IPS DF 6.9 (cell line): ENCODE data around the gene TNFSF9.
A peak's percentile ranks its signal among the peaks of the same experiment; 100 is the strongest.

ENCODE experiments used
- DNase-seq: peaks from one replicate; pipeline ENCODE4 v3.0.0-alpha.2; 2013; ENCODE audit warnings: low read depth, low spot score
- H3K27ac ChIP-seq: one replicate; pipeline ENCODE4 v1.5.1; 2013; ENCODE audit warnings: low read length, control low read depth
- H3K27me3 ChIP-seq: 2 replicates; pipeline ENCODE4 v1.6.1; 2013; ENCODE audit warnings: mild to moderate bottlenecking, low read length; ENCODE audit not compliant: control insufficient read depth, insufficient read depth
- H3K36me3 ChIP-seq: 2 replicates; pipeline ENCODE4 v1.6.1; 2013; ENCODE audit warnings: low read length; ENCODE audit not compliant: control insufficient read depth, insufficient read depth
- H3K4me1 ChIP-seq: 2 replicates; pipeline ENCODE4 v1.6.1; 2013; ENCODE audit warnings: low read length; ENCODE audit not compliant: control insufficient read depth, insufficient read depth
- H3K4me3 ChIP-seq: 2 replicates; pipeline ENCODE4 v1.5.1; 2013; ENCODE audit warnings: mild to moderate bottlenecking, low read length
- H3K9me3 ChIP-seq: 2 replicates; pipeline ENCODE4 v1.6.1; 2013; ENCODE audit warnings: low read length, inconsistent platforms; ENCODE audit not compliant: control insufficient read depth, insufficient read depth
- WGBS: extraction: QIAGEN DNeasy Blood & Tissue Kit; methylation state at CpG from one replicate; pipeline ENCODE4 v1.1.7; 2013; ENCODE audit warnings: mixed read lengths, missing lambda C conversion rate; ENCODE audit not compliant: insufficient read length, insufficient coverage; 5-methylcytosine and 5-hydroxymethylcytosine counted together

TNFSF9 gene, protein sequence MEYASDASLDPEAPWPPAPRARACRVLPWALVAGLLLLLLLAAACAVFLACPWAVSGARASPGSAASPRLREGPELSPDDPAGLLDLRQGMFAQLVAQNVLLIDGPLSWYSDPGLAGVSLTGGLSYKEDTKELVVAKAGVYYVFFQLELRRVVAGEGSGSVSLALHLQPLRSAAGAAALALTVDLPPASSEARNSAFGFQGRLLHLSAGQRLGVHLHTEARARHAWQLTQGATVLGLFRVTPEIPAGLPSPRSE

DNA sequence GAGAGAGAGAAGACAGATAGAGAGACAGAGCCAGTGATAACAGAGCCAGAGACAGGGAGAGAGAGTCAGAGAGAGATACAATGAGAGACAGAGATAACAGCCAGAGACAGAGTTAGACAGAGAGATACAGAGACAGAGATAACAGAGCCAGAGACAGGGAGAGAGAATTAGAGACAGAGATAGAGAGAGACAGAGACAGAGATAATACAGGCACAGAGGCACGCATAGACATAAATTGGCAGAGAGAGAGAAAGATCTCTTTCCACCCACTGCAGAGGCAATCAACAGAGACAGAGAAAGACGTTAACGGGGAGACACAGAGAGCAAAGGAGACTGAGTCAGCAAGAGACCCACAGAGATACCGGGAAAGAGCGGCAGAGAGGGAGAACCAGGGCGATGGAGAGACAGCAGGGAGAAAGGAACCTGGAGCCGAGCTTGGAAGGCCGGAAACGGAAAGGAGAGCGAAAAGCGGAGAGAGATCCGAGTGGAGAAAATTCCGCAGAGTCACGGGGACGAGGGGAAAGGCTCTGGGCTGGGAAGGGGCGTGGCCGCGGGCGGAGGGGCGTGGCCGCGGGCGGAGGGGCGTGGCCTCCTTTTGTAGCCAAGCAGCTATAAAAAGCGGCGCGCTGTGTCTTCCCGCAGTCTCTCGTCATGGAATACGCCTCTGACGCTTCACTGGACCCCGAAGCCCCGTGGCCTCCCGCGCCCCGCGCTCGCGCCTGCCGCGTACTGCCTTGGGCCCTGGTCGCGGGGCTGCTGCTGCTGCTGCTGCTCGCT lies at the start of gene TNFSF9:
Gene TNFSF9, plus strand, starts transcription at position 641 of the 777 bp plus-strand sequence. Its CDS starts 11 bp downstream, at position 652.
- DNase-seq: no peak
- peaks cover 14% of the 10 kb centered on the region; the same call in 1 of the 2 replicates for H3K27me3 ChIP-seq
- no peak within 1 kb of the TSS for H3K27ac ChIP-seq
- peak within 1 kb of the TSS; percentile 56; the same call in 1 of the 2 replicates for H3K4me3 ChIP-seq
- peaks cover 4% of the 10 kb centered on the region for H3K4me1 ChIP-seq
- no peaks in the 10 kb centered on the region for H3K9me3 ChIP-seq
- peaks cover 4% of the 10 kb centered on the region; the same call in 1 of the 2 replicates for H3K36me3 ChIP-seq
- WGBS: no CpG with 5 or more reads among the region's 44 CpGs

DNA sequence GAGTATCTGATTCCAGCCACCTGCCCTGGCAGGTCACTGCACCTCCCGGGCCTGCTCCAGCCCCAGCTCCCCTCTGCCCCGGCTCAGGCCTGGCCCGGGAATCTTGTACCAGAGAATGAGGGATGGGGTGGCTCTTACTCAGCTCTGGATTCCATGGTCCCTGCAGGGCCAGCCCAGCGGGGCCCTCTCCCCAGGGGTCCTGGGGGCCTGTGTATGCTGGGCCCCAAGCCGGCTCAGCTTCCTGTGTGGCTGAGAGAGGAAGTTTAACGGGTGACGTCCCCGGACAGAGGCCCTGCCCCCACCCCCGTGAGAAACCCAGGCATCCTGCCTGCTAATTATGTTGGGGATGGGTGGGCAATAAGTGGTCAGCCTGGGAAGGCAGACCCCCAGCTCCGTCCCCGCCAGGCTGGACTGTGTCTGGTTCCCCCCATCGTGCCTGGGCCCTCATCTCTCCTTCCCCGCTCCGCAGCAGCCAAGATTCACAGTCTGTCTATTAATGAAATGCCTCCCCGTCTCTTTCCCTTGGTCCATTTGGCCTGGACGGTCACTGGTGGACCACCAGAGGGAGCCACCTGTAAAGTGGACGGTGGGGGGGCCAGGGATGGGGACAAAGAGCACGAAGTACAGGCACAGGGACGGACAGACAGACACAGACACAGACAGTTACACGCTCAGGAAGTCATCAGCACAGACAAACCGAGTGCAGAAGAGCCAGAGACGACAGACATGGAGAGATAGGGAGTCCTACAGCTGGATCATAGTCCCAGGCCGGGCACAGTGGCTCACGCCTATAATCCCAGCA lies 49.1 kb upstream of the TNFSF9 start, which contains the start of gene DENND1C:
Gene DENND1C, minus strand, starts transcription at position 247 of the 802 bp plus-strand sequence. Its CDS starts 92 bp downstream, at position 155.
- H3K36me3 ChIP-seq: no peaks in the 10 kb centered on the region
- no peaks in the 10 kb centered on the region for H3K9me3 ChIP-seq
- H3K4me3 ChIP-seq: no peak within 1 kb of the TSS
- no CpG with 5 or more reads among the region's 24 CpGs for WGBS
- no peak within 1 kb of the TSS for H3K27ac ChIP-seq
- DNase-seq: no peak
- H3K27me3 ChIP-seq: no peaks in the 10 kb centered on the region
- no peaks in the 10 kb centered on the region; the same call in 1 of the 2 replicates for H3K4me1 ChIP-seq

DNA sequence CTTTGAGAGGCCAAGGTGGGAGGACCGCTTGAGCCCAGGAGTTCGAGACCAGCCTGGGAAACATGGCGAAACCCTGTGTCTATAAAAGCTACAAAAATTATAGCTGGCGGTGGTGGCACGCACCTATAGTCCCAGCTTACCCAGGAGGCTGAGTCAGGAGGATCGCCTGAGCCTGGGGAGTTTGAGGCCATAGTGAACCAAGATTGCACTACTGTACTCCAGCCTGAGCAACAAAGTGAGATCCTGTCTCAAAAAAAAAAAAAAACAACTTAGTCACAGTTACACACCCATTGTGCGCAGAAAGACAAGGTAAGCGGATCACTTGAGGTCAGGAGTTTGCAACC lies 48.5 kb upstream of the TNFSF9 start:
- H3K9me3 ChIP-seq: no peaks in the 10 kb centered on the region
- H3K27me3 ChIP-seq: no peaks in the 10 kb centered on the region
- WGBS: no CpG with 5 or more reads among the region's 8 CpGs
- H3K4me1 ChIP-seq: no peaks in the 10 kb centered on the region; the same call in 1 of the 2 replicates
- no peak for DNase-seq
- no peak overlapping the region for H3K27ac ChIP-seq
- no peak overlapping the region for H3K4me3 ChIP-seq
- H3K36me3 ChIP-seq: no peaks in the 10 kb centered on the region

DNA sequence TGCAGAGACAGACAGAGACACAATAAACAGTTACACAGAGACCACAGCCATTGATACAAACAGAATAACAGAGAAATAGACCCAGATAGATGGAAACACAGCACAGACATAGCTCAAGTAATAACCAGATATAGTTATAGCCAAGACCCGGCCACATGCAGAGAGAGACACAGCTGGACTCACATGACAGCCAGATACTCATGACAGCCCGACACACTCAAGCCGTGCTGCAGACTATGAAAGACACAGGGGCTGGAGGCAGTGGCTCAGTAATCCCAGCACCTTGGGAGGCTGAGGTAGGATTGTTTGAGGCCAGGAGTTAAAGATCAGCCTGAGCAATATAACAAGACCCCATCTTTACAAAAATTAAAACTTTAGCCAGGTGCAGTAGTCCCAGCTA lies 47.6 kb upstream of the TNFSF9 start:
- no CpG with 5 or more reads among the region's 3 CpGs for WGBS
- no peak for DNase-seq
- Histone ChIP-seq H3K36me3 (no peaks in the 10 kb centered on the region), H3K27ac (no peak overlapping the region), H3K27me3 (no peaks in the 10 kb centered on the region), H3K9me3 (no peaks in the 10 kb centered on the region), H3K4me1 (no peaks in the 10 kb centered on the region; the same call in 1 of the 2 replicates), H3K4me3 (no peak overlapping the region)

DNA sequence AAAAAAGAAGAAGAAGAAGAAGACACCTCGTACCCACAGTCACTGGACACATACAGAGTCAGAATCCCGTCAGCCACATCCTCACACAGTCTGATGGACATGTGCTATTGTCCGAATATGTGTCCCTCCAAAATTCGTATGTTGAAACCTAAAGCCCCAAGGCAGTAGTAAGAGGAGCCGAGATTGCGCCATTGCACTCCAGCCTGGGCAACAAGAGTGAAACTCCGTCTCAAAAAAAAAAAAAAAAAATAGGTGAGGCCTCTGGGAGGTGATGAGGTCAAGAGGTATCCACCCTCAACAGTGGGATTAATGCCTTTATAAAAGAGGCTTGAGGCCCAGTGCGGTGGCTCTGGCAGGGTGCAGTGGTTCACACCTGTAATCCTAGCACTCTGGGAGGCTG lies 46.6 kb upstream of the TNFSF9 start:
- Histone ChIP-seq H3K27ac (no peak overlapping the region), H3K4me1 (no peaks in the 10 kb centered on the region; the same call in 1 of the 2 replicates), H3K4me3 (no peak overlapping the region), H3K9me3 (no peaks in the 10 kb centered on the region), H3K27me3 (no peaks in the 10 kb centered on the region), H3K36me3 (no peaks in the 10 kb centered on the region)
- no CpG with 5 or more reads among the region's 8 CpGs for WGBS
- no peak for DNase-seq

DNA sequence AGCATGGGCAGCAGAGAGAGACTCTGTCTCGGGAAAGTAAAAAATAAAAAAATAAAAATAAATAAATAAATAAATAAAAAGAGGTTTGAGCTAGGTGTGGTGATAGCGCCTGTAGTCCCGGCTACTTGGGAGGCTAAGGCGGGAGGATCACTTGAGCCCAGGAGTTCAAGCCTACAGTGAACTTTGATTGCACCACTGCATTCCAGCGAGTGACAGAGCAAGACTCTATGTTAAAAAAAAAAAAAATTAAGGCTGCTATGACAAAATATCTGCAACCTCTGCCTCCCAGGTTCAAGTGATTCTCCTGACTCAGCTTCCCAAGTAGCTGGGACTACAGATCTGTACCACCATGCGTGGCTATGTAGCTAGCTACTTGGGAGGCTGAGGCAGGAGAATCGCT lies 46.0 kb upstream of the TNFSF9 start:
- Histone ChIP-seq H3K27ac (no peak overlapping the region), H3K27me3 (no peaks in the 10 kb centered on the region), H3K36me3 (no peaks in the 10 kb centered on the region), H3K4me1 (no peaks in the 10 kb centered on the region; the same call in 1 of the 2 replicates), H3K4me3 (no peak overlapping the region), H3K9me3 (no peaks in the 10 kb centered on the region)
- DNase-seq: no peak
- WGBS: no CpG with 5 or more reads among the region's 7 CpGs

DNA sequence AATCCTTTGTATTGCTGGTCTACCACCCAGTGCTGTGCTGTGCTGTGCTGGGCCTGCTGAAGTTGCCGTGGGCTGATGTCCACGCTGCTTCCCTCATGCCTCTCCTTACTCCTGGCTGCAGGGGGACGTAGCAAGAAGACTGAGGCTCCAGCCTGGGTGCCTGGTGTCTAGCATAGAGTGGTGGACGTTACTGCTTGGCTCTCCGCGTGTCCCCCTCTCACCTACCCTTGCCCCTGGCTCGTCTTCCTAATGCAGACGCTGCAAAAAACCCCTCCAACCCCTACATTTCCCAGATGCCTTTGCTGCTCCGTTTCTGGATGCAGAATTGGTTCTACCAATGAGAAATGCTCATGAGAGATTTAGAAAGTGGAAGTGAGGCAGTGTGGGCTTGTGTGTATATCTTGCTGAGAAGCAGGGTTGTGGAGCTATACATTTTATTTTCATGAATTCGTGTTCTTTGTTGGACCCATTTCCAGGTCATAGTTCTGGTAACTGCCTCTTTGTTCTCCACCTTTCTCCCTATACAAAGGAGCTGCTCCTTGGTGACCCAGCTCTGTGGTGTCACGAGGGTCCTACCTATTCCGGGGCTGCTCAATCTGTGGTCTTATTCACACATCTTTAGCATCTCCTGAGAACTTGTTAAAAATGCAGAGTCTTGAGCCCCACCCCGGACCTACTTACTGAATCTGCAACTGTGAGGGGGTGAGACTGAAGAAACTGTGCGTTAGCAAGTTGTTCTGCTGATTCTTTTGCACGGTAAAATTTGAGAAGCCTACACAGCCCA lies 41.4 kb upstream of the TNFSF9 start:
- no peaks in the 10 kb centered on the region for H3K9me3 ChIP-seq
- H3K4me1 ChIP-seq: no peaks in the 10 kb centered on the region
- no peak overlapping the region for H3K27ac ChIP-seq
- H3K4me3 ChIP-seq: no peak overlapping the region
- no peak for DNase-seq
- no CpG with 5 or more reads among the region's 15 CpGs for WGBS
- H3K27me3 ChIP-seq: no peaks in the 10 kb centered on the region
- H3K36me3 ChIP-seq: no peaks in the 10 kb centered on the region

DNA sequence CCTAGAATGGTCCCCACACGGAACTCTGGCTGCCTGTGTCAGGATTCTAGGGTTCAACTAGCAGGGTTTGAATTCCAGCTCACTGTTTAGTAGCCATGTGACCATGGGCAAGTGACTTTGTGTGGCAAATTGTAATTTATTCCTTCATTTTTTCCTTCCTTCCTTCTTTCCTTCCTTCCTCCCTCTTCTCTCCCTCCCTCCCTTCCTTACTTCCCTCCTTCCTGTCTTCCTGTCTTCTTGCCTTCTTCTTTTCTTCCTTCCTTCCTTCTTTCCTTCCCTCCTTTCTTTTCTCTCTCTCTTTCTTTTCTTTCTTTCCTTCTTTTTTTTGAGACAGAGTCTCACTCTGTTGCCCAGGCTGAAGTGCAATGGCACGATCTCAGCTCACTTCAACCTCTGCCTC lies 40.7 kb upstream of the TNFSF9 start:
- no peak overlapping the region for H3K4me3 ChIP-seq

DNA sequence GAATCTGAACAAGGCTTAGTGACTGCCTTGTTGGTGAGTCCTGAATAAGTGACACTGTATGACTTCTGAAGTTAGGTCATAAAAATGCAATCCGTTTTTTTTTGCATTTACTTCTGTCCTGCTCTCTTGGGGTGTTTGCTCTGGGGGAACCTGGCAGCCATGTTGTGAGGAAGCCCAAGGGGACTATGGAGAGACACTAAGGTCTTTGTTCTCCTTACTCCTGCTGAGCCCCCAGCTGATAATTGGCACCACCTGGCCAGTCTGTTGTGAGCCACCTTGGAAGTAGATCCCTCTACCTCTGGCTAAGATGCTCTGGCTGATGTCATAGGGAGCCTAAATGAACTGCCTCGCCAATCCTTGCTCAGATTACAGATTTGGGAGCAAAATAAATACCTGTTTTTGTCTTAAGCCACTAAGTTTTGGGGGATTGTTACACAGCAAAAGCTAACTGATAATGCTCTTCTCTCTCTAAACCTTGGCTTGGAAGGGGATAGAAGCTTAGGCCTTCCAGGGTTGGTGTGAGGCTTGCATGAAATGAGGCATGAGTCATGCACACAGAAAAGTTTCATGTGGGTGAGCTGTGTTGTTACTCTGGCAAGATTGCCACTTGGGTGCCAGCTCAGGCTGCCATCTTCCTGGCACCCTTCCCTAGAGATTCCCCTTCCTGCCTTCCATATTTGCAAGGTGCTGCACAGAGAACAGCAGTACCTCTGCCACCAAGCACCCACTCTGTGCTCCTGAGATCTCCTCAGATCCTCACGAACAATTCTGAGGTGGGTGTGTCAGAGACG lies 38.8 kb upstream of the TNFSF9 start:
- DNase-seq: no peak
- H3K4me3 ChIP-seq: no peak overlapping the region
- no peak overlapping the region for H3K27ac ChIP-seq
- no peaks in the 10 kb centered on the region for H3K9me3 ChIP-seq
- H3K27me3 ChIP-seq: no peaks in the 10 kb centered on the region
- no peaks in the 10 kb centered on the region for H3K4me1 ChIP-seq
- WGBS: no CpG with 5 or more reads among the region's 4 CpGs
- 0 out of 2 replicates have a peak, but pooled peaks cover 6% of the 10 kb centered on the region for H3K36me3 ChIP-seq

More for the DNA sequence above, 40.7 kb upstream of the TNFSF9 start:
- no peaks in the 10 kb centered on the region for H3K9me3 ChIP-seq
- WGBS: no CpG with 5 or more reads among the region's 2 CpGs
- H3K27me3 ChIP-seq: no peaks in the 10 kb centered on the region
- no peaks in the 10 kb centered on the region for H3K4me1 ChIP-seq
- no peak for DNase-seq
- H3K27ac ChIP-seq: no peak overlapping the region
- H3K36me3 ChIP-seq: no peaks in the 10 kb centered on the region
